HepG2 (cell line): Measurements from ENCODE around the gene SLC7A6OS. TPM values are rescaled to one million over a fixed set of nuclear protein-coding genes. Genes with fewer than 3 reads are reported as not detected.

Experiments used
- ATF7 ChIP-seq, 2 experiments: fragments of 450-650 bp in 1 of 2; sonication (generic) in 1 of 2; formaldehyde crosslinking in 1 of 2; IDR thresholded peaks; 2 replicates each; pipeline versions ENCODE4 v1.4.0 to v1.6.1; 2016 to 2020; ENCODE audit warnings: antibody characterized with exemption in 1 of 2, mild to moderate bottlenecking in 1 of 2, missing genetic modification reagents in 1 of 2
- ELF1 ChIP-seq: sonication (generic); formaldehyde crosslinking; IDR thresholded peaks from 2 replicates; pipeline ENCODE4 v1.4.0; 2020; ENCODE audit warnings: missing genetic modification reagents
- ETV6 ChIP-seq: sonication (generic); formaldehyde crosslinking; conservative IDR thresholded peaks from 2 replicates; pipeline ENCODE4 v1.4.0; 2020; ENCODE audit warnings: missing genetic modification reagents
- FOSL1 ChIP-seq: sonication (generic); formaldehyde crosslinking; IDR thresholded peaks from 2 replicates; pipeline ENCODE4 v1.9.0; 2021; ENCODE audit warnings: missing genetic modification reagents, borderline replicate concordance
- IKZF1 ChIP-seq: fragments of 450-650 bp; IDR thresholded peaks from 2 replicates; pipeline ENCODE4 v1.7.1; 2016
- KAT7 ChIP-seq: IDR thresholded peaks from 2 replicates; pipeline ENCODE4 v1.6.1; 2018; ENCODE audit warnings: borderline replicate concordance, missing compliant biosample characterization
- MAZ ChIP-seq, 2 experiments: sonication (generic) in 1 of 2; formaldehyde crosslinking in 1 of 2; IDR thresholded peaks; 2 replicates each; pipeline versions ENCODE4 v1.5.0 to v1.6.1; 2012 to 2020; ENCODE audit warnings: low read depth in 2 of 2, mild to moderate bottlenecking in 2 of 2, borderline replicate concordance in 1 of 2, improper control_type of control experiment in 1 of 2, low read length in 1 of 2, missing genetic modification reagents in 1 of 2, moderate library complexity in 1 of 2
- NFAT5 ChIP-seq: sonication (generic); formaldehyde crosslinking; IDR thresholded peaks from 2 replicates; pipeline ENCODE4 v1.4.0; 2020; ENCODE audit warnings: missing genetic modification reagents
- PPARG ChIP-seq: conservative IDR thresholded peaks from 2 replicates; pipeline ENCODE4 v1.6.1; 2016; ENCODE audit warnings: missing biosample characterization, missing genetic modification reagents
- RBFOX2 ChIP-seq: fragments of 200-400 bp; formaldehyde crosslinking; IDR thresholded peaks from 2 replicates; pipeline ENCODE4 v1.6.1; 2017; ENCODE audit warnings: low read depth, mild to moderate bottlenecking, low read length
- SIX1 ChIP-seq: sonication (generic); formaldehyde crosslinking; IDR thresholded peaks from 2 replicates; pipeline ENCODE4 v1.4.0; 2020; ENCODE audit warnings: missing genetic modification reagents, borderline replicate concordance
- ZNF318 ChIP-seq: sonication (generic); formaldehyde crosslinking; IDR thresholded peaks from 2 replicates; pipeline ENCODE4 v1.4.0; 2020; ENCODE audit warnings: mild to moderate bottlenecking, missing genetic modification reagents
- ZNF619 ChIP-seq: sonication (generic); formaldehyde crosslinking; IDR thresholded peaks from 2 replicates; pipeline ENCODE4 v1.4.0; 2020; ENCODE audit warnings: mild to moderate bottlenecking, missing genetic modification reagents
- ZNF773 ChIP-seq: sonication (generic); formaldehyde crosslinking; IDR thresholded peaks from 2 replicates; pipeline ENCODE4 v1.4.0; 2020; ENCODE audit warnings: missing genetic modification reagents, borderline replicate concordance
- polyA plus RNA-seq, 8 experiments: library from polyadenylated mRNA; depleted of rRNA in 3 of 8; stranded (reverse) in 7 of 8; unstranded in 1 of 8; fragments of >200 nt; fragmentation: Illumina TruSeq in 4 of 8; extraction: Trizol in 4 of 8; gene quantifications; 2 replicates each; pipeline versions ENCODE4 v1.2.1 to v1.2.3, GENCODE V29; 2011 to 2016; ENCODE audit warnings: low read depth in 4 of 8, missing spikeins in 1 of 8, mixed read lengths in 1 of 8; ENCODE audit not compliant: insufficient read depth in 1 of 8
- total RNA-seq, 5 experiments: library from RNA; depleted of rRNA; stranded (reverse); fragments of >200 nt; fragmentation: Illumina TruSeq; extraction: Trizol; gene quantifications; 2 replicates each; pipeline ENCODE4 v1.2.3, GENCODE V29; 2016; ENCODE audit warnings: low read depth in 1 of 5

Gene SLC7A6OS
- total and polyA plus RNA-seq, 2 of the 13 experiments (the other 11 are each of a cell fraction or from before 2014, with no cell fraction given) = 11.2 to 21.5 TPM

- peak; percentile 23 for TF ChIP-seq NFAT5 (CRISPR knock-in tag)
- peak; percentile 80; the same call in 1 of the 2 replicates for TF ChIP-seq KAT7 (CRISPR knock-in tag)
- no peak for TF ChIP-seq PPARG (CRISPR knock-in tag)
- TF ChIP-seq ZNF318 (CRISPR knock-in tag) = peak; percentile 57
- TF ChIP-seq MAZ (IDR thresholded peaks at IDR 0.05; ENCODE audit: borderline replicate concordance, low read depth, low read length) = peak; percentile 32; the same call in 1 of the 2 replicates
- peak; percentile 76 for TF ChIP-seq MAZ (CRISPR knock-in tag; IDR thresholded peaks at IDR 0.05; ENCODE audit: low read depth)
- TF ChIP-seq SIX1 (CRISPR knock-in tag) = no peak
- TF ChIP-seq FOSL1 (CRISPR knock-in tag) = no peak
- TF ChIP-seq RBFOX2 = peak; percentile 85
- TF ChIP-seq ELF1 (CRISPR knock-in tag) = no peak
- TF ChIP-seq ZNF619 = 0 out of 2 replicates have a peak, but pooled peaks have one; percentile 20
- TF ChIP-seq ETV6 = peak; percentile 26
- TF ChIP-seq ZNF773 (CRISPR knock-in tag) = peak; percentile 73
- no peak for TF ChIP-seq IKZF1
- no peak for TF ChIP-seq ATF7 (IDR thresholded peaks at IDR 0.05)
- TF ChIP-seq ATF7 (CRISPR knock-in tag; IDR thresholded peaks at IDR 0.05) = no peak
Measured at GRCh38 chr16:68264128-68265077, 46.3 kb downstream of the SLC7A6OS start, which contains the start of gene SLC7A6 (continued).
